Measurements from ENCODE around the gene SRD5A1. TPM values are rescaled to one million over a fixed set of nuclear protein-coding genes. Genes with fewer than 3 reads are reported as not detected.

SRD5A1 gene
- total RNA-seq, 1 experiment from 2014 or later: 39.6 TPM

DNA sequence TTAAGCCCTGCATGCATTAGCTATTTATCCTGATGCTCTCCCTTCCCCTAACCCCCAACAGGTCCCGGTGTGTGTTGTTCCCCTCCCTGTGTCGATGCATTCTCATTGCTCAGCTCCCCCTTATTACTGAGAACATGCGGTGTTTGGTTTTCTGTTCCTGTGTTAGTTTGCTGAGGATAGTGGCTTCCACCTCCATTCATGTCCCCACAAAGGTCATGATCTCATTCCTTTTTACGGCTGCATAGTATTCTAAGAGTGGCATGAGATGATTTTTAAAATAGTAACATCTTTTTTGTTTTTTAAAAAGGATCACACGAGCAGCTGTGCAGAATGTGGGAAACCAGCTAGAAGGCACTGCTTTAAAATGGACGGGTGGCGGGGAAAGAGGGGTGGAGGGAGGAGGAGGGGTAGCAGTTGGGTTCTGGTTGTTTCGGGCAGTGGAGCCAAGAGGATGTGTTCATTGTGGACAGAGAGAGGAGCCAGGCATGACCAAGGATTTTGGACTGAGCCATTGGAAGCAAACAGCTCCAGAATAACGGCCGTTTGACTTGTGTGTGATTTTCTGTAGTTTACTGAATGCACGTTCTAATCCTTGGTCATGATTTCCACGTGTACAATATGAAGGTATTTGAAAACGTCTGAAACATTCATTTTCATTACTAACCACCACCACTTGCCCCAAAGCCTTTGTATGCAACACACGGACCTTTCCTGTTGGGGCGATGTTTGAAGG is 78.3 kb downstream of the SRD5A1 start:
- ATAC-seq: no peak; the same call in 1 of the 2 replicates
- Histone ChIP-seq H3K4me3 (ENCODE audit: low read length) (peak overlapping the region; percentile 73), H3K36me3 (ENCODE audit: low read depth, low read length) (no peaks in the 10 kb centered on the region), H3K9ac (ENCODE audit: low read length) (peak overlapping the region; percentile 88), H3K4me1 (ENCODE audit: insufficient read depth, low read length) (peaks cover 22% of the 10 kb centered on the region), H3K27ac (ENCODE audit: low read length) (peak overlapping the region; percentile 86), H4K20me1 (ENCODE audit: low read length) (peaks cover 20% of the 10 kb centered on the region), H3K79me2 (ENCODE audit: low read length) (peaks cover 25% of the 10 kb centered on the region), H3K4me2 (ENCODE audit: low read length) (peak overlapping the region; percentile 85), H2AFZ (ENCODE audit: low read length) (peak overlapping the region; percentile 87), H3K27me3 (ENCODE audit: low read length) (no peaks in the 10 kb centered on the region), H3K9me3 (ENCODE audit: low read length) (no peaks in the 10 kb centered on the region), H3K9me2 (replicated peaks; ENCODE audit: low read length) (no peaks in the 10 kb centered on the region), H3F3A (ENCODE audit: low read length, unreplicated experiment) (no peaks in the 10 kb centered on the region)
- POLR2A ChIA-PET (ENCODE audit: unreplicated experiment): no interaction called here
- CTCF ChIA-PET: interaction anchor here (0.6 kb wide), 1 partner anchor 79 kb away, joined by 5 read pairs; the partner anchor contains the start of gene NSUN2
- intact Hi-C loops (cut with micrococcal nuclease): loop anchor here (2.0 kb wide), 1 partner anchor 33 kb away; no protein-coding TSS in a partner anchor
- TF ChIP-seq EZH2phosphoT487 (IDR thresholded peaks at IDR 0.05; ENCODE audit: borderline replicate concordance, low read length) (no peak), EZH2 (IDR thresholded peaks at IDR 0.05; ENCODE audit: low read length, unreplicated experiment) (no peak), CTCF (conservative IDR thresholded peaks at IDR 0.05; ENCODE audit: low read depth, low read length) (no peak)
- DNase-seq: no peak
- no TSS peak for BruUV-seq (replicated peaks)

- peaks cover 26% of the 10 kb centered on the region for H4K20me1 ChIP-seq (ENCODE audit: low read length)
- ChIA-PET CTCF (interaction anchor here (0.6 kb wide), 1 partner anchor 79 kb away, joined by 5 read pairs; the partner anchor contains the start of gene NSUN2), POLR2A (ENCODE audit: unreplicated experiment) (no interaction called here)
- no peaks in the 10 kb centered on the region; the same call in 1 of the 2 replicates for H3K36me3 ChIP-seq (ENCODE audit: low read depth, low read length)
- peak overlapping the region; percentile 88 for H3K9ac ChIP-seq (ENCODE audit: low read length)
- H3K9me3 ChIP-seq (ENCODE audit: low read length): no peaks in the 10 kb centered on the region
- no peaks in the 10 kb centered on the region for H3K27me3 ChIP-seq (ENCODE audit: low read length)
- TSS peak; percentile 91 for BruUV-seq (replicated peaks)
- no peaks in the 10 kb centered on the region for H3K9me2 ChIP-seq (replicated peaks; ENCODE audit: low read length)
- H3K4me3 ChIP-seq (ENCODE audit: low read length): peak overlapping the region; percentile 73
- H3K27ac ChIP-seq (ENCODE audit: low read length): peak overlapping the region; percentile 86
- peaks cover 31% of the 10 kb centered on the region for H3K79me2 ChIP-seq (ENCODE audit: low read length)
- ATAC-seq (peak; percentile 26), DNase-seq (peak; percentile 80)
- no peak for TF ChIP-seq EZH2 (IDR thresholded peaks at IDR 0.05; ENCODE audit: low read length, unreplicated experiment)
- no peak for TF ChIP-seq EZH2phosphoT487 (IDR thresholded peaks at IDR 0.05; ENCODE audit: borderline replicate concordance, low read length)
- peak; percentile 38; the same call in 1 of the 2 replicates for TF ChIP-seq CTCF (conservative IDR thresholded peaks at IDR 0.05; ENCODE audit: low read depth, low read length)
- peaks cover 28% of the 10 kb centered on the region for H3K4me1 ChIP-seq (ENCODE audit: insufficient read depth, low read length)
- H3F3A ChIP-seq (ENCODE audit: low read length, unreplicated experiment): no peaks in the 10 kb centered on the region
- intact Hi-C loops (cut with micrococcal nuclease): loop anchor here (2.0 kb wide), 1 partner anchor 33 kb away; no protein-coding TSS in a partner anchor
- H3K4me2 ChIP-seq (ENCODE audit: low read length): peak overlapping the region; percentile 85
- peak overlapping the region; percentile 87 for H2AFZ ChIP-seq (ENCODE audit: low read length)
Observed at GRCh38 chr5:6712142-6712576, 78.9 kb downstream of the SRD5A1 start.
